ENCODE data around the gene CDK5R2.
"Not testable (repeated sequence)": the region's sequence is repeated elsewhere in the genome, so short reads cannot be mapped to it uniquely, and the experiment has no call there.

Gene CDK5R2

DNA sequence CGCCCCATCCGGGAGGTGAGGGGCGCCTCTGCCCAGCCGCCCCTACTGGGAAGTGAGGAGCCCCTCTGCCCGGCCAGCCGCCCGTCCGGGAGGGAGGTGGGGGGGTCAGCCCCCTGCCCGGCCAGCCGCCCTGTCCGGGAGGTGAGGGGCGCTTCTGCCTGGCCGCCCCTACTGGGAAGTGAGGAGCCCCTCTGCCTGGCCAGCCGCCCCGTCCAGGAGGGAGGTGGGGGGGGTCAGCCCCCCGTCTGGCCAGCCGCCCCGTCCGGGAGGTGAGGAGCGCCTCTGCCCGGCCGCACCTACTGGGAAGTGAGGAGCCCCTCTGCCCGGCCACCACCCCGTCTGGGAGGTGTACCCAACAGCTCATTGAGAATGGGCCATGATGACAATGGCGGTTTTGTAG, 27.7 kb upstream of the CDK5R2 start:
- H3K4ac ChIP-seq (ENCODE audit: low read depth in 1 of 2, low read length in 2 of 2); H3K9me3 ChIP-seq (ENCODE audit: control insufficient read depth, low read length); H3K4me1 ChIP-seq (ENCODE audit: control insufficient read depth, insufficient read depth, low read depth, low read length); H3K4me3 ChIP-seq (ENCODE audit: insufficient read depth in 1 of 2, low read depth in 1 of 2, low read length in 2 of 2); H4K8ac ChIP-seq (ENCODE audit: low read length); H3K27ac ChIP-seq (ENCODE audit: low read length, poor library complexity, severe bottlenecking); H2BK15ac ChIP-seq (ENCODE audit: low read depth, poor library complexity, severe bottlenecking); H3K18ac ChIP-seq (ENCODE audit: low read depth in 1 of 2, low read length in 2 of 2); H2AK5ac ChIP-seq (ENCODE audit: low read length, severe bottlenecking); H3K9ac ChIP-seq (ENCODE audit: low read length); H2AFZ ChIP-seq (ENCODE audit: low read depth, low read length); H3K4me2 ChIP-seq (ENCODE audit: low read length, poor library complexity, severe bottlenecking); H3K23ac ChIP-seq (ENCODE audit: low read length in 2 of 2); H3K79me1 ChIP-seq (replicated peaks; ENCODE audit: low read length, poor library complexity, severe bottlenecking); H3K14ac ChIP-seq (ENCODE audit: low read length in 2 of 2); H2BK120ac ChIP-seq (ENCODE audit: low read depth, low read length); DNase-seq; H2BK12ac ChIP-seq (ENCODE audit: low read length in 2 of 2); H4K91ac ChIP-seq (ENCODE audit: low read length); H3K36me3 ChIP-seq (ENCODE audit: control insufficient read depth in 1 of 2, insufficient read depth in 2 of 2, low read depth in 1 of 2, low read length in 2 of 2); H2BK5ac ChIP-seq (ENCODE audit: low read depth, low read length, poor library complexity, severe bottlenecking): not testable (repeated sequence)
- 89% methylated on average over 8 of the region's 25 CpGs for WGBS
- H3K27me3 ChIP-seq (ENCODE audit: control insufficient read depth in 1 of 2, insufficient read depth in 1 of 2, low read length in 2 of 2), result peaks cover 31 to 64% of the 10 kb centered on the region in 2 experiments

DNA sequence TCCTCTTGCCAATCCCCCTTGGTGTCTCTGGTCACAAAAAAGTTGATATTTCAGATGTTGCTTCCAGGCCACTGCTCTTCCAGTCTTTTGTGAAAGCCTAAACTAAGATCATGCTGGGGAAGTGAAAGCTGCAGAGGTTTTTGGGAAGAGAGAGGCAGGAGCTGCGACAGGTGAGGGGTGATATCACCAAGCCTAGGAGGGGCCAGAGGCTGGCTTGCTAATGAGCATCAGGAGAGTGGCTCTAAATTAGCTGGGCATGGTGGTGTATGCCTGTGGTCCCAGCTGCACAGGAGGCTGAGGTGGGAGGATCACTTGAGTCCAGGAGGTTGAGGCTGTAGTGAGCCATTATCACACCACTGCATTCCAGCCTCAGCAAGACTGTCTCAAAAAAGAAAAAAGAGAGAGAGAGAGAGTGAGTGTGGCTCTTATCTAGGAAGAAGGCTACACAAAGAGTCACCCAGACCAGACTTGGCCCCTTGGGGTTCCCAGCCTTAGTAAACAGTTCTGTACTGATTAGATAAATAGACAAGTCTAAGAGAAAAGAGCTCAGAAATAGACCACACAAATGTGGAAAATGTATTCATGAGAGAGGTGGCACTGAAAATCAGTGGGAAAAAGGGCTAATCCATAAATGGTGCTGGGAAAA, 14.6 kb upstream of the CDK5R2 start:
- Histone ChIP-seq H2BK120ac (ENCODE audit: low read depth, low read length) (no peak overlapping the region), H4K91ac (ENCODE audit: low read length) (no peak overlapping the region), H3K4me2 (ENCODE audit: low read length, poor library complexity, severe bottlenecking) (no peak overlapping the region), H3K27ac (ENCODE audit: low read length, poor library complexity, severe bottlenecking) (no peak overlapping the region), H4K8ac (ENCODE audit: low read length) (no peak overlapping the region), H3K4ac (ENCODE audit: low read depth in 1 of 2, low read length in 2 of 2) (no peak overlapping the region), H2BK15ac (ENCODE audit: low read depth, poor library complexity, severe bottlenecking) (no peak overlapping the region), H3K4me3 (ENCODE audit: insufficient read depth in 1 of 2, low read depth in 1 of 2, low read length in 2 of 2) (no peak overlapping the region), H2AK5ac (ENCODE audit: low read length, severe bottlenecking) (no peak overlapping the region), H3K23ac (ENCODE audit: low read length in 2 of 2) (no peak overlapping the region), H3K27me3 (ENCODE audit: control insufficient read depth in 1 of 2, insufficient read depth in 1 of 2, low read length in 2 of 2) (peaks cover 39 to 66% of the 10 kb centered on the region in 2 experiments), H3K36me3 (ENCODE audit: control insufficient read depth in 1 of 2, insufficient read depth in 2 of 2, low read depth in 1 of 2, low read length in 2 of 2) (no peaks in the 10 kb centered on the region), H3K79me1 (replicated peaks; ENCODE audit: low read length, poor library complexity, severe bottlenecking) (no peaks in the 10 kb centered on the region), H2BK5ac (ENCODE audit: low read depth, low read length, poor library complexity, severe bottlenecking) (no peak overlapping the region), H3K4me1 (ENCODE audit: control insufficient read depth, insufficient read depth, low read depth, low read length) (no peaks in the 10 kb centered on the region), H3K9me3 (ENCODE audit: control insufficient read depth, low read length) (no peaks in the 10 kb centered on the region), H3K18ac (ENCODE audit: low read depth in 1 of 2, low read length in 2 of 2) (no peak overlapping the region), H3K9ac (ENCODE audit: low read length) (no peak overlapping the region), H2AFZ (ENCODE audit: low read depth, low read length) (no peak overlapping the region), H3K14ac (ENCODE audit: low read length in 2 of 2) (no peak overlapping the region), H2BK12ac (ENCODE audit: low read length in 2 of 2) (no peak overlapping the region)
- no peak for DNase-seq
- WGBS, result 70% methylated on average over 1 of the region's 1 CpG

DNA sequence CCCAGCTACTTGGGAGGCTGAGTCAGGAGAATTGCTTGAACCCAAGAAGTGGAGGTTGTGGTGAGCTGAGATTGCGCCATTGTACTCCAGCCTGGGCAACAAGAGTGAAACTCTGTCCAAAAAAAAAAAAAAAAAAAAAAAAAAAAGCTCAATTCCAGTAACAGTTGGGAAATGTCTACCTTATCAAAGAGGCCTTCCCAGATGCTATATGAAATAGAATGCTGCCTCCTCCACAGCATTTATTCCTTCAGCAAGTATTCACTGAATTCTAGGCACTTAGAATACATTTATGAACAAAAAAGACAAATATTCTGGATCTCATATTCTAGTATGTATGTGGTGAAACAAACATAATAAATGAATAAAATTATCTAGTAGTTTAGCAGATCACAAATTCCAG, 12.8 kb upstream of the CDK5R2 start:
- Histone ChIP-seq H2BK120ac (ENCODE audit: low read depth, low read length) (no peak overlapping the region), H2AFZ (ENCODE audit: low read depth, low read length) (no peak overlapping the region), H4K8ac (ENCODE audit: low read length) (no peak overlapping the region), H3K9me3 (ENCODE audit: control insufficient read depth, low read length) (no peaks in the 10 kb centered on the region), H3K4me2 (ENCODE audit: low read length, poor library complexity, severe bottlenecking) (no peak overlapping the region), H3K27me3 (ENCODE audit: control insufficient read depth in 1 of 2, insufficient read depth in 1 of 2, low read length in 2 of 2) (peaks cover 48 to 69% of the 10 kb centered on the region in 2 experiments), H3K23ac (ENCODE audit: low read length in 2 of 2) (no peak overlapping the region), H4K91ac (ENCODE audit: low read length) (no peak overlapping the region), H2BK15ac (ENCODE audit: low read depth, poor library complexity, severe bottlenecking) (no peak overlapping the region), H3K14ac (ENCODE audit: low read length in 2 of 2) (no peak overlapping the region), H3K18ac (ENCODE audit: low read depth in 1 of 2, low read length in 2 of 2) (no peak overlapping the region), H3K36me3 (ENCODE audit: control insufficient read depth in 1 of 2, insufficient read depth in 2 of 2, low read depth in 1 of 2, low read length in 2 of 2) (no peaks in the 10 kb centered on the region), H2BK5ac (ENCODE audit: low read depth, low read length, poor library complexity, severe bottlenecking) (no peak overlapping the region), H3K4ac (ENCODE audit: low read depth in 1 of 2, low read length in 2 of 2) (no peak overlapping the region), H2BK12ac (ENCODE audit: low read length in 2 of 2) (no peak overlapping the region), H3K4me1 (ENCODE audit: control insufficient read depth, insufficient read depth, low read depth, low read length) (no peaks in the 10 kb centered on the region), H3K9ac (ENCODE audit: low read length) (no peak overlapping the region), H3K79me1 (replicated peaks; ENCODE audit: low read length, poor library complexity, severe bottlenecking) (no peaks in the 10 kb centered on the region), H2AK5ac (ENCODE audit: low read length, severe bottlenecking) (no peak overlapping the region), H3K4me3 (ENCODE audit: insufficient read depth in 1 of 2, low read depth in 1 of 2, low read length in 2 of 2) (no peak overlapping the region), H3K27ac (ENCODE audit: low read length, poor library complexity, severe bottlenecking) (no peak overlapping the region)
- no peak for DNase-seq
- 80% methylated on average over 1 of the region's 1 CpG for WGBS

DNA sequence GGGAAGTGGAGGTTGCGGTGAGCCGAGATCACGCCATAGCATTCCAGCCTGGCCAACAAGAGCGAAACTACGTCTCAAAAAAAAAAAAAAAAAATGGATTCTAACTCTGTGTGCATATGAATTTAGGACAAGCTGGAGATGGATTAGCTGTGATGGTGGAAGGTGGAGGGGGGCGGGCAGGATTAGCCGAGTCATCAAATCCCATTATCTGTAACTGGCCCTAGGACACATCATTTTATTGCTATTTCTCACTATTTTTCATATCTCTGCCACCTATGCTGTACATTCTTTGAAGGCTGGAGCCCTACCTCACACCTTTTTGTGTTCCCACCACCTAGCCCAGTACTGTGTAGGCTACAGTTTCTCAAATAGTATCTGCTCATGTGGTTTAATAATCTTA, 7.3 kb upstream of the CDK5R2 start:
- Histone ChIP-seq H2BK5ac (ENCODE audit: low read depth, low read length, poor library complexity, severe bottlenecking) (no peak overlapping the region), H3K36me3 (ENCODE audit: control insufficient read depth in 1 of 2, insufficient read depth in 2 of 2, low read depth in 1 of 2, low read length in 2 of 2) (no peaks in the 10 kb centered on the region), H3K4me2 (ENCODE audit: low read length, poor library complexity, severe bottlenecking) (no peak overlapping the region), H3K27ac (ENCODE audit: low read length, poor library complexity, severe bottlenecking) (no peak overlapping the region), H2BK12ac (ENCODE audit: low read length in 2 of 2) (no peak overlapping the region), H2BK120ac (ENCODE audit: low read depth, low read length) (no peak overlapping the region), H3K4ac (ENCODE audit: low read depth in 1 of 2, low read length in 2 of 2) (no peak overlapping the region), H3K18ac (ENCODE audit: low read depth in 1 of 2, low read length in 2 of 2) (no peak overlapping the region), H2AFZ (ENCODE audit: low read depth, low read length) (no peak overlapping the region), H3K79me1 (replicated peaks; ENCODE audit: low read length, poor library complexity, severe bottlenecking) (no peaks in the 10 kb centered on the region), H4K91ac (ENCODE audit: low read length) (no peak overlapping the region), H3K23ac (ENCODE audit: low read length in 2 of 2) (no peak overlapping the region), H2BK15ac (ENCODE audit: low read depth, poor library complexity, severe bottlenecking) (no peak overlapping the region), H3K27me3 (ENCODE audit: control insufficient read depth in 1 of 2, insufficient read depth in 1 of 2, low read length in 2 of 2) (peaks cover 73 to 82% of the 10 kb centered on the region in 2 experiments), H3K9me3 (ENCODE audit: control insufficient read depth, low read length) (no peaks in the 10 kb centered on the region), H3K9ac (ENCODE audit: low read length) (no peak overlapping the region), H2AK5ac (ENCODE audit: low read length, severe bottlenecking) (no peak overlapping the region), H3K14ac (ENCODE audit: low read length in 2 of 2) (no peak overlapping the region), H3K4me1 (ENCODE audit: control insufficient read depth, insufficient read depth, low read depth, low read length) (no peaks in the 10 kb centered on the region), H3K4me3 (ENCODE audit: insufficient read depth in 1 of 2, low read depth in 1 of 2, low read length in 2 of 2) (no peak overlapping the region), H4K8ac (ENCODE audit: low read length) (no peak overlapping the region)
- DNase-seq, result no peak
- WGBS, result 85% methylated on average over 5 of the region's 7 CpGs

Data from mesenchymal stem cell (in vitro differentiated cells and primary cell).